Esophagus (tissue), 2 donors: ENCODE results near the gene TRIM17. TPM values are rescaled to one million over a fixed set of nuclear protein-coding genes. Genes with fewer than 3 reads are reported as not detected.

Source experiments
- H3K27ac ChIP-seq, 2 donors: one replicate each; pipeline ENCODE4 v1.5.1; 2013; ENCODE audit warnings: low read depth in 2 of 2, mild to moderate bottlenecking in 2 of 2, inconsistent platforms in 1 of 2, low read length in 1 of 2, moderate library complexity in 1 of 2
- H3K27me3 ChIP-seq, 2 donors: one replicate each; pipeline ENCODE4 v1.6.1; 2013; ENCODE audit warnings: low read length in 2 of 2, control low read depth in 1 of 2, mild to moderate bottlenecking in 1 of 2; ENCODE audit not compliant: insufficient read depth in 2 of 2, control insufficient read depth in 1 of 2
- H3K36me3 ChIP-seq, 2 donors: one replicate each; pipeline ENCODE4 v1.6.1; 2013; ENCODE audit warnings: low read length in 1 of 2; ENCODE audit not compliant: control insufficient read depth in 2 of 2, insufficient read depth in 2 of 2
- H3K4me1 ChIP-seq, 2 donors: one replicate each; pipeline ENCODE4 v1.6.1; 2013; ENCODE audit warnings: low read length in 1 of 2; ENCODE audit not compliant: control insufficient read depth in 2 of 2, insufficient read depth in 2 of 2
- H3K4me3 ChIP-seq, 2 donors: one replicate each; pipeline ENCODE4 v1.5.1; 2013; ENCODE audit warnings: low read length in 2 of 2, mild to moderate bottlenecking in 2 of 2, low read depth in 1 of 2, moderate library complexity in 1 of 2
- H3K9me3 ChIP-seq, 2 donors: one replicate each; pipeline ENCODE4 v1.6.1; 2013; ENCODE audit warnings: mild to moderate bottlenecking in 2 of 2, low read depth in 1 of 2, low read length in 1 of 2, moderate library complexity in 1 of 2; ENCODE audit not compliant: control insufficient read depth in 2 of 2, insufficient read depth in 1 of 2
- WGBS, 2 donors: extraction: QIAGEN DNeasy Blood & Tissue Kit; methylation state at CpG; one replicate each; pipeline ENCODE4 v1.1.7; 2013; 5-methylcytosine and 5-hydroxymethylcytosine counted together
- polyA plus RNA-seq, 2 donors: library from polyadenylated mRNA; stranded (reverse); fragments of 200-250 nt; gene quantifications; one replicate each; pipeline ENCODE4 v1.2.3, GENCODE V29; 2013
- donor health status: healthy with polysubstance abuse.
- donor health status: Bipolar disorder and iron deficiency.

TRIM17 gene
- polyA plus RNA-seq, 2 donors = 1.1 to 1.8 TPM

DNA sequence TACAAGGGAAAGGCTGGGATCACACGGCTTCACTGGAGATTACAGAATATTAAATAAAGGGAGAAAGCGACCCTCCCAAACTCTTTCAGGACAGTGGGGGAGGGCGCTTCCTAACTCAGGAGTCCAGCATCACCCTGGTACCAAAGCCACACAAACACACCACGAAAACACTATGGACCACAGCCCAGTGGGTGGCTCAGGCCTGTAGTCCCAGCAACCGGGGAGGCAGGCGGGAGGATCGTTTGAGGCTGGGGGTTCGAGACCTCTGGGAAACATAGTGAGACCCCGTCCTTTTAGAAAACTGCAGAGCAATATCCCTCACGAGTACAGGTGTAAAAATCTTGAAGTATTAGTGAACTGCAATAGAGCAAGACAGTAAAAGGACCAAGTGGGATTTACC is 26.0 kb downstream of the TRIM17 start:
- 82 to 85% methylated on average over 10 of the region's 10 CpGs for WGBS, 2 donors
- Histone ChIP-seq H3K27me3 (no peaks in the 10 kb centered on the region), H3K9me3 (no peaks in the 10 kb centered on the region), H3K4me3 (no peak overlapping the region), H3K27ac (no peak overlapping the region), H3K36me3 (peaks cover 0 to 17% of the 10 kb centered on the region in 2 donors), H3K4me1 (peaks cover 0 to 3% of the 10 kb centered on the region in 2 donors)

GRCh38 chr1:228387321-228387720 is 29.3 kb downstream of the TRIM17 start:
- no peaks in the 10 kb centered on the region for H3K9me3 ChIP-seq
- no peak overlapping the region for H3K27ac ChIP-seq
- no peaks in the 10 kb centered on the region for H3K4me1 ChIP-seq
- H3K36me3 ChIP-seq = no peaks in the 10 kb centered on the region
- H3K4me3 ChIP-seq = no peak overlapping the region
- H3K27me3 ChIP-seq = no peaks in the 10 kb centered on the region

- H3K9me3 ChIP-seq = no peaks in the 10 kb centered on the region
These were observed 31.4 kb downstream of the TRIM17 start for GRCh38 chr1:228385232-228385631.

DNA sequence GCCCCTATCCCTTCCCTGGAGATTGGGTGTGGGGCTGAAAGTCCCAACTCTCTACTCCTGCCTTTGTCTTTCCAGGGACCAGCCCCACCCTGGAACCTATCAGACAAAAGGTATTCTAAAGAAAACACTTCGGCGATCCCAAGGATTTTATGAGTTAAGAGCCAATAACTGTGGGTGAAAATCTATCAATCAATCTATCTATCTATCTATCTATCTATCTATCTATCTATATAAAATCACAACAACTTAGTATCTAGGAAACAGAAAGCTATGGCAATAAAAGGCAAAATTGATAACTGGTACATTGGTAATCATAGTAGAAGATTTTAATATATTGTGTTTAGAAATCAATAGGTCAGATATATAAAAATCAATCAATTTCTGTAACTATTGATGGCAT is 32.9 kb downstream of the TRIM17 start:
- WGBS, 2 donors = 63 to 91% methylated on average over 2 of the region's 2 CpGs
- Histone ChIP-seq H3K4me1 (no peaks in the 10 kb centered on the region), H3K4me3 (no peak overlapping the region), H3K36me3 (no peaks in the 10 kb centered on the region), H3K27me3 (no peaks in the 10 kb centered on the region), H3K27ac (no peak overlapping the region), H3K9me3 (no peaks in the 10 kb centered on the region)

More at GRCh38 chr1:228385232-228385631, 31.4 kb downstream of the TRIM17 start:
- no peaks in the 10 kb centered on the region for H3K36me3 ChIP-seq
- H3K4me3 ChIP-seq = no peak overlapping the region
- no peaks in the 10 kb centered on the region for H3K4me1 ChIP-seq
- no peaks in the 10 kb centered on the region for H3K27me3 ChIP-seq
- H3K27ac ChIP-seq = no peak overlapping the region

- no peaks in the 10 kb centered on the region for H3K27me3 ChIP-seq
- no peaks in the 10 kb centered on the region for H3K36me3 ChIP-seq
- no peak overlapping the region for H3K4me3 ChIP-seq
- H3K9me3 ChIP-seq = peaks cover 0 to 2% of the 10 kb centered on the region in 2 donors
- H3K27ac ChIP-seq = no peak overlapping the region
- H3K4me1 ChIP-seq = peaks cover 0 to 6% of the 10 kb centered on the region in 2 donors
- 62 to 85% methylated on average over 2 of the region's 2 CpGs for whole genome bisulfite sequencing, 2 donors
These were observed 35.3 kb downstream of the TRIM17 start for GRCh38 chr1:228381356-228381755.

DNA sequence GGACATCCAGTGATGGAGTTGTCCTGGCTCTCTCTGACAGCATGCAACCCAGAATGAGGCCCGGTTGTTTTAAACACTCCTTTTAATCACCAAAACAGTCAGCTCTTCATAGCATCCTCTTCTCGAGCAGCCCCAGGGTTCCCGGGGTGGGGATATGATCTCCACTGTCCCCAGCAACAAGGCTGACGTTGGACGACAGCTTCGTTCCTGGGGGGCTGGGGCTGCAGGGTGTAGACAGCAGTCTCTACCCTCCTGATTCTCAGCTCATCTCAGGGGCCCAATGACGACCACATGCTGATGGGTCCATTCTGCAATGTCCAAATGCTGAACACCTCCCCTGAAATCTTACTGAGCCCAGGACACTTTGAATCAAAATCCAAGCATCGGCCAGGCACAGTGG is 37.0 kb downstream of the TRIM17 start:
- H3K4me1 ChIP-seq = peaks cover 2 to 11% of the 10 kb centered on the region in 2 donors
- H3K27ac ChIP-seq = no peak overlapping the region
- no peak overlapping the region for H3K4me3 ChIP-seq
- 81 to 82% methylated on average over 8 of the region's 8 CpGs for WGBS, 2 donors
- H3K27me3 ChIP-seq = no peaks in the 10 kb centered on the region
- no peaks in the 10 kb centered on the region for H3K36me3 ChIP-seq
- peaks cover 0 to 3% of the 10 kb centered on the region in 2 donors for H3K9me3 ChIP-seq

DNA sequence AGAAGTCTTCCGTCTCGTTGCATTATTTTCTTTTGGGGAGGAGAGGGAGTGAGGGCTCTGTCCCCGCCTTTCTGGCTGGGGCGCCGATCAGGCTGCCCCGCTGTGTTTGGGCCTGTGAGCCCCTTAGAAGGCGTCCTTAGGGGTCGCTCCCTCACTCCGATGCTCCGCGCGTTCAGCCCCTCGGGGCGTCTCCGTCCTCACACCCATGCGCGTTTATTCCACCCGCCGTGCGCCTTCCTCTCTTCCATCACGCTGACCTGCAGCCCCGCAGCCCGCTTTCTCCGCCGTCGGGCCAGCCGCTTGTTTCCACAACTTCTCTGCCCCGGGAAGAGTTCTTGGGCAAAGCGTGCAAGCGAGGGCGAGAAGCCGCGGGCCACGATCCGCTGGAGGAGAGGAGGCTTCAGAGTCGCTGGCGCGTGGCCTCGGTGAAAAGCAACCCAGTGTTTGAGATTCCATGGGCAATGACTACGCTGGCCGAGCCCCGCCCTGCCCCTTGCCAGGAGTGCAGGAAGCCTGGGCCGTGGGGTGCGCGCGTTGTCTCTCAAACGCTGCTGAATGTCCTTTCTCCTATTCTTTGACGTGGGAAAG is 37.7 kb downstream of the TRIM17 start:
- Histone ChIP-seq H3K27ac (peak overlapping the region in 1 of 2 donors; percentile 71), H3K4me1 (peaks cover 4 to 14% of the 10 kb centered on the region in 2 donors), H3K27me3 (no peaks in the 10 kb centered on the region), H3K36me3 (no peaks in the 10 kb centered on the region), H3K4me3 (peak overlapping the region; percentile 44 to 46), H3K9me3 (peaks cover 0 to 3% of the 10 kb centered on the region in 2 donors)
- WGBS, 2 donors = 4 to 6% methylated on average over 45 to 48 of the region's 48 CpGs

DNA sequence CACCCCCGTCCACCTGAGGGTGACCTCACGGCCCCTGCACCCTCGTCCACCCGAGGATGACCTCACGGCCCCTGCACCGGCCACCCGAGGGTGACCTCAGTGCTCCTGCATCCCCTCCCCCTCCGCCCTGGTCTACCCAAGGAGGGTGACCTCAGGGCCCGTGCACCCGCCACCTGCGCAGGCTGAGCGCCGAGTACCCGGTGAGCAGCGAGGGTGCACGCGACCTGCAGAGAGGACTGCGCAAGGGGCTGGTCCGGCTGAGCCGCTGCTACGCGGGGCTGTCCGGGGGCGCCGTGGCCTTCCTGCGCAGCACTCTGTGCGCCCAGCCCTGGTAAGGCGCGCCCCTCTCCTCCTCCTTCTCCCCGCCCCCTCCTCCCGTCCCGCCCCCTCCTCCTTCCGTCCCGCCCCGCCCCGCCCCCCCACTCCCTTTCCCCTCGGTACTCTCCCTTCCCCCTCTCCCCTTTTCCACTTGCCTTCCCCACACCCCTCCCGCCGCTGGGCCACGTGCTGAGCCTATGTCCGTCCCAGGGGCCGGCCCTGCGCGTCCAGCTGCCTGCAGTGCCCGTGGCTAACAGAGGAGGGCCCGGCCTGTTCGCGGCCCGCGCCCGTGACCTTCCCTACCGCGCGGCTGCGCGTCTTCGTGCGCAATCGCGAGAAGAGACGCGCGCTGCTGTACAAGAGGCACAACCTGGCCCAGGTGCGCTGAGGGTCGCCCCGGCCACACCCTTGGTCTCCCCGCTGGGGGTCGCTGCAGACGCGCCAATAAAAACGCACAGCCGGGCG is 38.4 kb downstream of the TRIM17 start:
- 4 to 5% methylated on average over 54 to 69 of the region's 73 CpGs for WGBS, 2 donors
- H3K27me3 ChIP-seq = no peaks in the 10 kb centered on the region
- peaks cover 4 to 14% of the 10 kb centered on the region in 2 donors for H3K4me1 ChIP-seq
- peak overlapping the region; percentile 44 to 46 for H3K4me3 ChIP-seq
- peak overlapping the region in 1 of 2 donors; percentile 28 for H3K27ac ChIP-seq
- H3K36me3 ChIP-seq = no peaks in the 10 kb centered on the region
- H3K9me3 ChIP-seq = peaks cover 0 to 3% of the 10 kb centered on the region in 2 donors

GRCh38 chr1:228377664-228378089 is 39.0 kb downstream of the TRIM17 start:
- peaks cover 4 to 14% of the 10 kb centered on the region in 2 donors for H3K4me1 ChIP-seq
- WGBS, 2 donors = 58 to 61% methylated on average over 4 to 5 of the region's 5 CpGs
- no peak overlapping the region for H3K27ac ChIP-seq
- H3K27me3 ChIP-seq = no peaks in the 10 kb centered on the region
- H3K9me3 ChIP-seq = peaks cover 0 to 3% of the 10 kb centered on the region in 2 donors
- H3K4me3 ChIP-seq = peak overlapping the region in 1 of 2 donors; percentile 30
- no peaks in the 10 kb centered on the region for H3K36me3 ChIP-seq
